Measurements from ENCODE around the gene ZNF106.
A peak's percentile ranks its signal among the peaks of the same experiment; 100 is the strongest.

ZNF106 gene

GRCh38 chr15:42404461-42405235 is 86.3 kb downstream of the ZNF106 start:
- no peak for DNase-seq

DNA sequence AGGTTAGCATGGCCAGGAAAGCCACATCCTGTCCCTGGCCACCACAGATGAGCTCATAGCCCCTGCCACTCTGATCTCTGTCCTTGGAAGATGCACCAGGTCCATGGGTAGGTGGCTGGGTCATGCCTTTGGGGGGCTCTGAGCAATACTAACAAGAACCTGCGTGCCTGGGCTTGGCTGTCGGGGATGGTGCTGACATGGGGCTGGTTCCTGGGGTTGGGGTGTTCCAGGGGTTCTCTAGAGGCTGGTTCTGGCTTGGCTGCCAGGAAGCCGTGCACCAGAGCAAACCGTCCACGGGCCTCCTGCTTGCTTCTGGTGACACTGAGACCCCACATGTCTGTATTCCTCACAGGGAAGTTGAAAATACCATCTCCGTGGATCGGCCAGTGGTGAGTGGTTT is 87.6 kb downstream of the ZNF106 start:
- DNase-seq: no peak

DNA sequence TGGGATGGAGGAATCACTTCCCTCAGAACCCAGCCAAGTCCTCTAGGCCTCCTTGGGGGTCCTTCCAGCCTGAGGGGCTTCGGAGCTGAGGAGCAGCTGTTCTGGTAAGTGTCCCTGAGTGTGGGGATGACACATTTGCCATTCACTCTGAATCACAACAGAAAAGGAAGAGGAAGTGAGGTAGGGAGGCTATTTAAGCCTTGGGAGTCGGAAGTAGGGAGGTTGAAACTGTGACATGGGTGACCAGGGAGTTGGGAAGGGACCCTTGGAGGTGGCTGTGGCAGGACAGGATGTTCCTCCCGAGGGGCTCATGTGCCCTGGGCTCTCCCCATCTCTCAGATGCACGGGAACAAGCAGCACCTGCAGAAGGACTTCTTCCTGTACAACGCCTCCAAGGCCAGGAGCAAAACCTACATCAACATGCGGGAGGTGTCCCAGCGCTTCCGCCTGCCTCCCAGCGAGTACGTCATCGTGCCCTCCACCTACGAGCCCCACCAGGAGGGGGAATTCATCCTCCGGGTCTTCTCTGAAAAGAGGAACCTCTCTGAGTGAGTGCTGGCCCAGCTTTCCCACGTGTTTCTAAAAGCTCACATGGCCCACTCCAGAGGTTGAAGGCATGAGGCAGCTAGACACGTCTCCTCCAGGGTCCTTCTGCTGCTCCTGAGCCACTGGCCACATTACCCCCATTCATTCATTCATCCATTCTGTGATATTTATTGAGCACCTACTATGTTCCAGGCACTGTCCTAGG is 88.3 kb downstream of the ZNF106 start:
- DNase-seq: no peak

- DNase-seq: no peak
Measured at GRCh38 chr15:42401544-42402454, 89.1 kb downstream of the ZNF106 start.

DNA sequence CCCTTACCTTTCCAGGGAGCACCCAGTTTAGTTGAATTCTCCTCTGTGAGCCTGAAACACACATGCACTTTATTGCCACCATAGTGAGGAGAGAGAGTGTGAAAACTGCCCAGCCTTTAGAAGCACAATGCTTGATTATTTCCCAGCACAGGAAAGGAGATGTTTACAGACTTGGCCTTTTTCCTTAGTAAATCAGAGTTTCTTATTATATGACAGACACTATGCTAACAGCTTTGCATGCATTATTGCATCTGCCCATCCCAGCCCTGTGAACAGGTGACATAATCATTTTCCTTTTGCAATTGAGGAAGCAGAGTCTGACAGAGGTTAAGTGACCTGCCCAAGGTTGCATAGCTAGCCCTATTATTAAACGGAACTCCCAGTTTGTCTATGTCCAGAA is 95.1 kb downstream of the ZNF106 start:
- no peak for DNase-seq

GRCh38 chr15:42394106-42394505 is 96.8 kb downstream of the ZNF106 start:
- no peak for DNase-seq

- no peak for DNase-seq
Measured at GRCh38 chr15:42392309-42393024, 98.5 kb downstream of the ZNF106 start.

- no peak for DNase-seq
Measured at GRCh38 chr15:42387603-42388002, 103.3 kb downstream of the ZNF106 start.

DNA sequence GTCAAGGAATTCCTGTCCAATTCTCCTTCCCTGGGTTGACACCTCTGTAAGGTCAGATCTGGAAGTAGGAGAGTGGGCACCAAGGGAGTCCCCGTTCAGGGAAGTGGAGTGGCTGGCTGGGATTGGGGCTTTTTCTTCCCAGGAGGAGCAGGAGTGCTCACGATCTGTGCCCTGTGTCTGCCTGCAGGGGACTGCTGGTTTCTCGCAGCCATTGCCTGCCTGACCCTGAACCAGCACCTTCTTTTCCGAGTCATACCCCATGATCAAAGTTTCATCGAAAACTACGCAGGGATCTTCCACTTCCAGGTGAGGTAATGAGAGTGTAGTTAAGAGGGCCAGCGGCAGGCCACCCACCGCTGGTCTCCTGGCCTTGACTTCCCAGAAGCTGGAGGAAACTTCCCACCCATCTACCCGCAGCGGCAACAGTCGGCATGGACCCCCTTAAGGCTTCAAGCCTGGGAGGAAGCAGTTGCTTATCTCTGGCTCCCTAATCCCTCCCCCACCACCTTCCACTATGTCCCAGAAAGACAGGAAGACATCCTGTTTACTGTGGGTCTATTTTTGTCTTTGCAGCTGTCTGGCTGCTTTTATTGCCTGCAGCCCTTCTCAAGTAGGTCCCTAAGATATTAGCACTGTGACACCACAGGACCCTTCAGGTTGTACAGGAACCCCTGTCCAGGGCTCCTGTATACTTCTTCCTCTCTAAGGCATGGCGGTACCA is 104.8 kb downstream of the ZNF106 start:
- DNase-seq: no peak

DNA sequence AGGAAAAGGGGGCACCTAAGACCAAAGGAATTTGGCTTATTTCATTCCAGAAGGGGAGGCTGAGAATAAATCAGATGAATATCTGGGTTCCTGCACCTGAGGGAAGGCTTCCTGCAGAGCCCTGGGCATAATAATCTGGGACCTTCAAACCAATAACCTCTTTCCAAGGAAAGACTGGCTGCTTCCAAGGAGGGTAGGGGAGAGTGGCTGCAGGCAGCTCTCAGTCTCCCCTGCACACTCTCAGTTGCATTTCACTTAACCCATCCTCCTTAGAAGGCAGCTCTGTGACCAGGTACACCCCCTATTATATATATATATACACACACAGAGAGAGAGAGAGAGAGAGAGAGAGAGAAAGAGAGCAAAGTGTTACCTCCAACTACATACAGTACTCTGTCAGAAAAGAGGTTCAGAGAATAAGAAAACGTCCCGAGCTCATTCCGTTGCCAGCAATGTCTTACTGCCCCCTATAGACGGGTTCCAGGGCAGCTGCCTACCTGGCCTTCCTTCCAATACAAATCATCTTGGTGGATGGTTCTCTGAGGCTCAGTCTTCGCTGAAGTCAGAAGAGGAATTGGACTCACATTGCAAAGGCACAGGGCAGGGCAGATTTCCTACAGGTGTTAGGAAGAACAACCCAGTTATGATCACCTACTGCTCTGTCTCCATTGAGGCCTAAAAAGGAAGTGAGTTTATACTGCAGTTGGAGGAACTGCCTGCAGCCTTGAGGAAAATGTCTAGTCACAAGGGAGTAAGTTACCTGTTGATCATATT is 105.5 kb downstream of the ZNF106 start:
- no peak for DNase-seq

GRCh38 chr15:42384597-42384996 is 106.3 kb downstream of the ZNF106 start:
- no peak for DNase-seq

DNA sequence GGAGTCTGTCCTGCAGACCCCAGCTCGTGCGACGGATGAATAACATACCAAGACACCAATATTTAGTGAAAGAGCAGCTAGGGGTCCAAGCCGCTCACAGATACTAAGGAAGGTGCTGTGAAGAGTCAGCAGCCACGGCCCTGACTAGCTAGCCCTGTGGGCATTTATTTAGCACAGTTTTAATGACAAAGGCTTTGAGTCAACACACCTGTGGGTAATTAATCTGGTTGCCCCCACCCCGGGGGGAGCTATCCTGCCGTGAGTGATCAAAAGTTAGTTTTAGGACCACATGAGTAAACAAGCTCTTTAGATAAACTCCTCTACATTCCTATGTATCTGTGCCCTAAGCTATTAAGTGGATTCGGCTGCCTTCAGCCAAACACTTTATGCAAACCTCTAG is 112.9 kb downstream of the ZNF106 start:
- DNase-seq: no peak

DNA sequence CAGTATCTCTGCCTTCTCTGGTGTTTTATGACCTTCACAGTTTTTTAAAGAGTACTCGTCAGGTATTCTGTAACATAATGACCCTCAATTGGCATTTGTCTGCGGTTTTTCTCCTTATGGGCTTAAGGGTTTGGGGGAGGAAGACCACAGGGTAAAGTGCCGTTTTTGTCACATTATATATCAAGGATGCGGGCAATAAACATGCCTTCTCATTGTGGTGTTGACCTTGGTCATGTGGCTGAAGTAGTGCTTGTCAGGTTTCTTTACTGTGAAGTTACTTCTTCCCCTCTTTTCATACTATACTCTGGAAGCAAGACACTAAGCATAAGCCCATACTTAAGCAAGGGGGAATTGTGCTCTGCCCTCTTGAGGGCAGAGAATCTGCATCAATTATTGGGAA is 115.0 kb downstream of the ZNF106 start:
- DNase-seq: no peak

GRCh38 chr15:42375252-42375651 is 115.7 kb downstream of the ZNF106 start:
- no peak for DNase-seq

GRCh38 chr15:42374810-42375209 is 116.1 kb downstream of the ZNF106 start:
- DNase-seq: no peak

GRCh38 chr15:42373936-42374335 is 117.0 kb downstream of the ZNF106 start:
- DNase-seq: no peak

GRCh38 chr15:42373274-42373673 is 117.7 kb downstream of the ZNF106 start:
- DNase-seq: no peak

DNA sequence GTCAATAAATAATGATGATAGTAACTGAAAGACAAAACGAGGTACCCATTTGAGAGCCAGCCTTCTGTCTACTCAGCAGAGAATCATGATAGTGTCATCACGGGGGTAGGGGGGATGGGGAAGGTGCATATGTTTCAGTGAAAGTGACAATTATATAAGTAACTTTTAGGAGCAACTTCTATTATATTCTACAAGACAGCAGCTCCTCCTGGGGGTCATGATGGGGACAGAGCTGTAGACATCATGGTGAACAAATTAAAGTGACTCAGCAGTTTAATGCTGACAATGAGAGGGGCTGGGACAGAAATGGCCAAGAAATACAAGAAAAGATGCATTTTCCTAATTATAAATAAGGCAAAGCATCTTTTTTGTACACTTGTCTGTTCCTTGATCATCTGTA is 119.8 kb downstream of the ZNF106 start:
- DNase-seq: no peak

GRCh38 chr15:42368096-42368495 is 122.8 kb downstream of the ZNF106 start:
- DNase-seq: no peak

DNA sequence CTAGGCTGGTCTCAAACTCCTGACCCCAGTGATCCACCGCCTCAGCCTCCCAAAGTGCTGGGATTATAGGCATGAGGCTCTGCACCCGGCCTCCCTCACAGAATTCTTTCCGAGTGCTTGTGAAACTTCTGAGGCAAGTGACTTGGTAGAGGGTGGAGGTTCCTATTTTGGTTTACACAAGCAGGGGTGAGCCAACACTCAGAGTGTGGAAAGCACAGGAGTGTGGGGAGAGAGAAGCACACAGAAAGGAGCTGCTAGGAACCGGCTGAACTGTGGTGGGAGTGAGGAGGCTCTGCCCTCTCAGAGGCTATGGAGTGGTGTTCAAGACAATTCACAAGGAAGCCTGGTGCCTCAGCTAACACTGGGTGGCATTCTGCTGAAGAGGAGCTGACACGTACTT is 123.9 kb downstream of the ZNF106 start:
- peak; percentile 36 for DNase-seq

DNA sequence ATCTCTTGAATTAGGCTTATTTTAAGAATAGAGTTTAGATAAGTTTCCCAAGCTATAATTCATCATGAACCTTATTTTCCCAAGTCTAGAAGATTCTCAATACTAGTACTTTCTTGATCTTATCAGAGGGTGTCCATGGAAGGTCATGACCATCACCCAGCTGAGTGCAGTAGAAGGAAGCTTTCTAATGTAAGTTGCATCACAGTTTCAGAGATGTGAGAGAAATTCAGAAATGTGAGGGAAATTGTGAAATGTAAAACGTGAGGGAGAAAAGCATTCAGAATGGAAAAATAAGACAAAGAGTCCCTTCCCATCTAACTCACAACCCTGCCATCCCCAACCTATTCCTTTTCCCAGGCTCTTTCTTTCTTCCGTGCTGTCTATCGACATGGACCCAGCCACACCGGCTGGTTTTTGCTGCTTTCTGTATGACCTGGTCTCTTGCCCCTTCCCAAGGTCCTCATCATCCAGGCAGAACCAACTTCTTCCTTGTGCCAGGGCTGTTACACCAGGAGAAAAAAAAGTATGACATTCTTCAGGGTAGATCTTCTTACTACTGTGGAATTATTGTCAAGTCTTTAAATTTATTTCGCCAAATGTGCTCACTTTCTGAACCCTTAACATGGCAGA is 124.9 kb downstream of the ZNF106 start:
- DNase-seq: no peak

Data from CD4-positive, alpha-beta T cell treated with Interleukin-15 for 1 hour (primary cell).